Liver (tissue), 9 donors: ENCODE results near the gene CLCN2. TPM values are rescaled to one million over a fixed set of nuclear protein-coding genes. Genes with fewer than 3 reads are reported as not detected.

Experiments used
- DNase-seq: peaks from one replicate; pipeline ENCODE4 v3.0.0-alpha.2; 2017; ENCODE audit warnings: low spot score
- H3K27ac ChIP-seq, 2 donors: one replicate each; pipeline ENCODE4 v1.7.0; 2013; ENCODE audit warnings: inconsistent platforms in 2 of 2, low read length in 2 of 2, control low read depth in 1 of 2, low read depth in 1 of 2, mild to moderate bottlenecking in 1 of 2
- H3K27me3 ChIP-seq, 4 donors: one replicate each; pipeline versions ENCODE4 v1.6.1 to v1.7.0; 2013; ENCODE audit warnings: low read length in 3 of 4, inconsistent platforms in 1 of 4, mild to moderate bottlenecking in 1 of 4, moderate library complexity in 1 of 4; ENCODE audit not compliant: control insufficient read depth in 4 of 4, insufficient read depth in 4 of 4
- H3K36me3 ChIP-seq, 4 donors: one replicate each; pipeline versions ENCODE4 v1.6.1 to v1.7.0; 2013; ENCODE audit warnings: low read length in 3 of 4, mild to moderate bottlenecking in 3 of 4, low read depth in 1 of 4, moderate library complexity in 1 of 4; ENCODE audit not compliant: control insufficient read depth in 4 of 4, insufficient read depth in 3 of 4
- H3K4me1 ChIP-seq, 4 donors: one replicate each; pipeline versions ENCODE4 v1.6.1 to v1.7.0; 2013; ENCODE audit warnings: low read length in 3 of 4, mild to moderate bottlenecking in 3 of 4, moderate library complexity in 1 of 4; ENCODE audit not compliant: control insufficient read depth in 4 of 4, insufficient read depth in 4 of 4
- H3K4me3 ChIP-seq, 3 donors: one replicate each; pipeline versions ENCODE4 v1.6.1 to v1.7.0; 2013; ENCODE audit warnings: low read length in 3 of 3, control low read depth in 1 of 3, low read depth in 1 of 3, mild to moderate bottlenecking in 1 of 3
- H3K9ac ChIP-seq, 2 donors: one replicate each; pipeline ENCODE4 v1.7.0; 2013; ENCODE audit warnings: low read length in 2 of 2, mild to moderate bottlenecking in 2 of 2, moderate library complexity in 2 of 2, control low read depth in 1 of 2, low read depth in 1 of 2
- H3K9me3 ChIP-seq, 4 donors: one replicate each; pipeline versions ENCODE4 v1.6.1 to v1.7.0; 2013; ENCODE audit warnings: low read length in 3 of 4; ENCODE audit not compliant: control insufficient read depth in 4 of 4
- ATF3 ChIP-seq: IDR thresholded peaks from 2 replicates; pipeline ENCODE4 v1.6.1; 2016; ENCODE audit warnings: antibody characterized with exemption
- EGR1 ChIP-seq, 2 donors: IDR thresholded peaks; 2 replicates each; pipeline ENCODE4 v1.6.1; 2016 to 2018; ENCODE audit warnings: antibody characterized with exemption in 2 of 2, low read depth in 2 of 2
- FOXA1 ChIP-seq: IDR thresholded peaks from 2 replicates; pipeline ENCODE4 v1.6.1; 2016; ENCODE audit warnings: antibody characterized with exemption
- FOXA2 ChIP-seq: IDR thresholded peaks from 2 replicates; pipeline ENCODE4 v1.6.1; 2016; ENCODE audit warnings: antibody characterized with exemption
- GABPA ChIP-seq, 2 donors: IDR thresholded peaks in 1 of 2; conservative IDR thresholded peaks in 1 of 2; 2 replicates each; pipeline ENCODE4 v1.6.1; 2016; ENCODE audit warnings: antibody characterized with exemption in 2 of 2, mild to moderate bottlenecking in 1 of 2, moderate library complexity in 1 of 2
- HNF4A ChIP-seq, 2 donors: conservative IDR thresholded peaks; 2 replicates each; pipeline ENCODE4 v1.6.1; 2016; ENCODE audit warnings: antibody characterized with exemption in 2 of 2, mild to moderate bottlenecking in 2 of 2
- JUND ChIP-seq, 2 donors: IDR thresholded peaks; 2 replicates each; pipeline ENCODE4 v1.6.1; 2016; ENCODE audit warnings: antibody characterized with exemption in 2 of 2
- NR2F2 ChIP-seq: IDR thresholded peaks from 2 replicates; pipeline ENCODE4 v1.6.1; 2016; ENCODE audit warnings: antibody characterized with exemption
- RAD21 ChIP-seq, 2 donors: IDR thresholded peaks; 2 replicates each; pipeline ENCODE4 v1.6.1; 2016; ENCODE audit warnings: antibody characterized with exemption in 2 of 2, mild to moderate bottlenecking in 2 of 2
- RXRA ChIP-seq, 2 donors: IDR thresholded peaks; 2 replicates each; pipeline ENCODE4 v1.6.1; 2017 to 2018; ENCODE audit warnings: antibody characterized with exemption in 2 of 2, mild to moderate bottlenecking in 1 of 2
- SP1 ChIP-seq: IDR thresholded peaks from 2 replicates; pipeline ENCODE4 v1.6.1; 2018; ENCODE audit warnings: antibody characterized with exemption, mild to moderate bottlenecking
- YY1 ChIP-seq: IDR thresholded peaks from 2 replicates; pipeline ENCODE4 v1.6.1; 2016; ENCODE audit warnings: antibody characterized with exemption, mild to moderate bottlenecking
- WGBS: extraction: QIAGEN DNeasy Blood & Tissue Kit; methylation state at CpG from one replicate; pipeline ENCODE4 v1.1.7; 2013; 5-methylcytosine and 5-hydroxymethylcytosine counted together
- polyA plus RNA-seq, 2 donors: library from polyadenylated mRNA; stranded (reverse) in 1 of 2; unstranded in 1 of 2; fragments of 200-250 nt in 1 of 2; fragments of >200 nt in 1 of 2; fragmentation: Nextera tagmentation in 1 of 2; extraction: Ambion mirVana in 1 of 2; gene quantifications; one replicate each; pipeline versions ENCODE4 v1.2.1 to v1.2.3, GENCODE V29; 2013 to 2015
- total RNA-seq, 2 donors: library from RNA; depleted of rRNA; stranded (reverse); fragments of >200 nt; gene quantifications; one replicate each; pipeline ENCODE4 v1.2.3, GENCODE V29; 2014
- TF ChIP-seq, protein P1 (sequence below): IDR thresholded peaks from 2 replicates; pipeline ENCODE4 v1.6.1; 2016; ENCODE audit warnings: antibody characterized with exemption
- TF ChIP-seq, protein P2 (sequence below): IDR thresholded peaks from 2 replicates; pipeline ENCODE4 v1.6.1; 2016; ENCODE audit warnings: antibody characterized with exemption
- TF ChIP-seq, protein P3 (sequence below): fragments of 150-350 bp; IDR thresholded peaks from 2 replicates; pipeline ENCODE4 v1.5.1; 2017; ENCODE audit warnings: improper control_type of control experiment, low read depth, low read length; ENCODE audit not compliant: missing input control
- donor health status: healthy.
- donor health status: healthy.
- donor health status: healthy.
- donor health status: healthy.
- donor health status: healthy.

CLCN2 gene
- total and polyA plus RNA-seq, 4 donors, result 1.1 to 3.9 (median 2.6) TPM

GRCh38 chr3:184300378-184300720, 61.1 kb downstream of the CLCN2 start:
- Histone ChIP-seq H3K4me3 (peak overlapping the region in 2 of 3 donors; percentile 77 to 79), H3K36me3 (peaks cover 4 to 43% (median 40%) of the 10 kb centered on the region in 4 donors), H3K27me3 (no peaks in the 10 kb centered on the region), H3K4me1 (peaks cover 0 to 17% (median 13%) of the 10 kb centered on the region in 4 donors), H3K9me3 (no peaks in the 10 kb centered on the region), H3K27ac (no peak overlapping the region), H3K9ac (peak overlapping the region in 1 of 2 donors; percentile 67)
- 85% methylated on average over 3 of the region's 3 CpGs for WGBS
- DNase-seq, result no peak
- TF ChIP-seq FOXA2 (no peak), NR2F2 (no peak), RXRA (IDR thresholded peaks at IDR 0.05) (no peak), YY1 (no peak), HNF4A (conservative IDR thresholded peaks at IDR 0.05) (no peak), RAD21 (IDR thresholded peaks at IDR 0.05) (no peak)
- TF ChIP-seq, protein P1, sequence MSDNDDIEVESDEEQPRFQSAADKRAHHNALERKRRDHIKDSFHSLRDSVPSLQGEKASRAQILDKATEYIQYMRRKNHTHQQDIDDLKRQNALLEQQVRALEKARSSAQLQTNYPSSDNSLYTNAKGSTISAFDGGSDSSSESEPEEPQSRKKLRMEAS, result no peak

GRCh38 chr3:184299488-184300377, 61.7 kb downstream of the CLCN2 start:
- DNase-seq, result no peak
- Histone ChIP-seq H3K4me1 (peaks cover 0 to 17% (median 13%) of the 10 kb centered on the region in 4 donors), H3K27me3 (no peaks in the 10 kb centered on the region), H3K4me3 (peak overlapping the region; percentile 77 to 98 (median 79)), H3K9me3 (no peaks in the 10 kb centered on the region), H3K27ac (peak overlapping the region; percentile 50 to 55), H3K36me3 (peaks cover 4 to 40% (median 36%) of the 10 kb centered on the region in 4 donors), H3K9ac (peak overlapping the region; percentile 61 to 94)
- TF ChIP-seq, protein P1, result no peak
- TF ChIP-seq NR2F2, result no peak
- no peak for TF ChIP-seq RXRA (IDR thresholded peaks at IDR 0.05)
- TF ChIP-seq FOXA2, result no peak
- TF ChIP-seq GABPA (IDR thresholded peaks at IDR 0.05 in 1 of 2, conservative IDR thresholded peaks at IDR 0.05 in 1 of 2), result no peak
- TF ChIP-seq, protein P2, sequence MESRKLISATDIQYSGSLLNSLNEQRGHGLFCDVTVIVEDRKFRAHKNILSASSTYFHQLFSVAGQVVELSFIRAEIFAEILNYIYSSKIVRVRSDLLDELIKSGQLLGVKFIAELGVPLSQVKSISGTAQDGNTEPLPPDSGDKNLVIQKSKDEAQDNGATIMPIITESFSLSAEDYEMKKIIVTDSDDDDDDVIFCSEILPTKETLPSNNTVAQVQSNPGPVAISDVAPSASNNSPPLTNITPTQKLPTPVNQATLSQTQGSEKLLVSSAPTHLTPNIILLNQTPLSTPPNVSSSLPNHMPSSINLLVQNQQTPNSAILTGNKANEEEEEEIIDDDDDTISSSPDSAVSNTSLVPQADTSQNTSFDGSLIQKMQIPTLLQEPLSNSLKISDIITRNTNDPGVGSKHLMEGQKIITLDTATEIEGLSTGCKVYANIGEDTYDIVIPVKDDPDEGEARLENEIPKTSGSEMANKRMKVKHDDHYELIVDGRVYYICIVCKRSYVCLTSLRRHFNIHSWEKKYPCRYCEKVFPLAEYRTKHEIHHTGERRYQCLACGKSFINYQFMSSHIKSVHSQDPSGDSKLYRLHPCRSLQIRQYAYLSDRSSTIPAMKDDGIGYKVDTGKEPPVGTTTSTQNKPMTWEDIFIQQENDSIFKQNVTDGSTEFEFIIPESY, result no peak
- TF ChIP-seq SP1, result no peak
- TF ChIP-seq, protein P3, sequence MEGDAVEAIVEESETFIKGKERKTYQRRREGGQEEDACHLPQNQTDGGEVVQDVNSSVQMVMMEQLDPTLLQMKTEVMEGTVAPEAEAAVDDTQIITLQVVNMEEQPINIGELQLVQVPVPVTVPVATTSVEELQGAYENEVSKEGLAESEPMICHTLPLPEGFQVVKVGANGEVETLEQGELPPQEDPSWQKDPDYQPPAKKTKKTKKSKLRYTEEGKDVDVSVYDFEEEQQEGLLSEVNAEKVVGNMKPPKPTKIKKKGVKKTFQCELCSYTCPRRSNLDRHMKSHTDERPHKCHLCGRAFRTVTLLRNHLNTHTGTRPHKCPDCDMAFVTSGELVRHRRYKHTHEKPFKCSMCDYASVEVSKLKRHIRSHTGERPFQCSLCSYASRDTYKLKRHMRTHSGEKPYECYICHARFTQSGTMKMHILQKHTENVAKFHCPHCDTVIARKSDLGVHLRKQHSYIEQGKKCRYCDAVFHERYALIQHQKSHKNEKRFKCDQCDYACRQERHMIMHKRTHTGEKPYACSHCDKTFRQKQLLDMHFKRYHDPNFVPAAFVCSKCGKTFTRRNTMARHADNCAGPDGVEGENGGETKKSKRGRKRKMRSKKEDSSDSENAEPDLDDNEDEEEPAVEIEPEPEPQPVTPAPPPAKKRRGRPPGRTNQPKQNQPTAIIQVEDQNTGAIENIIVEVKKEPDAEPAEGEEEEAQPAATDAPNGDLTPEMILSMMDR, result no peak
- no peak for TF ChIP-seq EGR1 (IDR thresholded peaks at IDR 0.05; ENCODE audit: low read depth in 2 of 2)
- TF ChIP-seq FOXA1, result no peak
- TF ChIP-seq YY1, result no peak
- TF ChIP-seq ATF3, result no peak
- TF ChIP-seq RAD21 (IDR thresholded peaks at IDR 0.05), result no peak
- TF ChIP-seq JUND (IDR thresholded peaks at IDR 0.05), result no peak
- 16% methylated on average over 29 of the region's 29 CpGs for WGBS
